GM08714 (cell line): ENCODE data around the gene COX10.

ENCODE experiments used
- H3K4me3 ChIP-seq: fragments of 200-500 bp; sonication (Bioruptor generic); 2 replicates; pipeline ENCODE4 v1.5.1; 2014; ENCODE audit warnings: mild to moderate bottlenecking, low read length, inconsistent platforms
- ZNF274 ChIP-seq: IDR thresholded peaks from 2 replicates; pipeline ENCODE4 v1.6.1; 2012; ENCODE audit warnings: mild to moderate bottlenecking, low read depth, low read length

COX10 gene

GRCh38 chr17:14197057-14197456, 127.8 kb downstream of the COX10 start:
- no peak for TF ChIP-seq ZNF274

GRCh38 chr17:14197586-14197985, 128.3 kb downstream of the COX10 start:
- H3K4me3 ChIP-seq = no peak overlapping the region
- TF ChIP-seq ZNF274 = no peak

More at GRCh38 chr17:14197057-14197456, 127.8 kb downstream of the COX10 start:
- H3K4me3 ChIP-seq = no peak overlapping the region

- TF ChIP-seq ZNF274 = no peak
- H3K4me3 ChIP-seq = no peak overlapping the region
Measured at GRCh38 chr17:14198013-14198412, 128.7 kb downstream of the COX10 start.

- no peak for TF ChIP-seq ZNF274
Measured at GRCh38 chr17:14198575-14198974, 129.3 kb downstream of the COX10 start.

GRCh38 chr17:14199601-14200000, 130.3 kb downstream of the COX10 start:
- H3K4me3 ChIP-seq = no peak overlapping the region

More at GRCh38 chr17:14198575-14198974, 129.3 kb downstream of the COX10 start:
- H3K4me3 ChIP-seq = no peak overlapping the region

GRCh38 chr17:14200354-14200753, 131.1 kb downstream of the COX10 start:
- no peak for TF ChIP-seq ZNF274
- no peak overlapping the region for H3K4me3 ChIP-seq

More at GRCh38 chr17:14199601-14200000, 130.3 kb downstream of the COX10 start:
- no peak for TF ChIP-seq ZNF274

GRCh38 chr17:14201021-14201987, 132.0 kb downstream of the COX10 start:
- H3K4me3 ChIP-seq = no peak overlapping the region
- no peak for TF ChIP-seq ZNF274

GRCh38 chr17:14201988-14202380, 132.7 kb downstream of the COX10 start:
- H3K4me3 ChIP-seq = no peak overlapping the region
- TF ChIP-seq ZNF274 = no peak

- no peak for TF ChIP-seq ZNF274
- no peak overlapping the region for H3K4me3 ChIP-seq
Measured at GRCh38 chr17:14202388-14203166, 133.3 kb downstream of the COX10 start.

GRCh38 chr17:14203388-14203787, 134.1 kb downstream of the COX10 start:
- no peak overlapping the region for H3K4me3 ChIP-seq
- no peak for TF ChIP-seq ZNF274

GRCh38 chr17:14204084-14204483, 134.8 kb downstream of the COX10 start:
- TF ChIP-seq ZNF274 = no peak
- H3K4me3 ChIP-seq = no peak overlapping the region

- no peak overlapping the region for H3K4me3 ChIP-seq
- no peak for TF ChIP-seq ZNF274
Measured at GRCh38 chr17:14204546-14204945, 135.2 kb downstream of the COX10 start.

GRCh38 chr17:14205380-14205779, 136.1 kb downstream of the COX10 start:
- TF ChIP-seq ZNF274 = no peak
- no peak overlapping the region for H3K4me3 ChIP-seq

GRCh38 chr17:14205992-14206461, 136.7 kb downstream of the COX10 start:
- no peak for TF ChIP-seq ZNF274
- no peak overlapping the region for H3K4me3 ChIP-seq

- H3K4me3 ChIP-seq = no peak overlapping the region
- TF ChIP-seq ZNF274 = no peak
Measured at GRCh38 chr17:14206891-14207290, 137.6 kb downstream of the COX10 start.

GRCh38 chr17:14207791-14208190, 138.5 kb downstream of the COX10 start:
- no peak for TF ChIP-seq ZNF274
- no peak overlapping the region for H3K4me3 ChIP-seq
